K562 (cell line): ENCODE measurements around the gene EFNA5. TPM values are rescaled to one million over a fixed set of nuclear protein-coding genes. Genes with fewer than 3 reads are reported as not detected.

Source experiments
- BRF1 ChIP-seq: IDR thresholded peaks from 3 replicates; pipeline ENCODE4 v1.6.1; 2011; ENCODE audit warnings: borderline replicate concordance, mild to moderate bottlenecking; ENCODE audit not compliant: insufficient read length; ENCODE audit errors: extremely low read depth
- NCOA4 ChIP-seq: fragments of 450-650 bp; IDR thresholded peaks from 2 replicates; pipeline ENCODE4 v1.6.1; 2018; ENCODE audit warnings: mild to moderate bottlenecking; ENCODE audit not compliant: partially characterized antibody
- XRCC4 ChIP-seq: IDR thresholded peaks from one replicate; pipeline ENCODE4 v1.6.1; 2011; ENCODE audit not compliant: insufficient read depth, insufficient read length; ENCODE audit errors: extremely low read depth
- ZNF140 ChIP-seq: fragments of 250-450 bp; sonication (Bioruptor Pico); IDR thresholded peaks from 2 replicates; pipeline ENCODE4 v1.8.0; 2021; ENCODE audit warnings: moderate library complexity, mild to moderate bottlenecking, inconsistent platforms
- polyA plus RNA-seq, 8 experiments: library from polyadenylated mRNA; depleted of rRNA in 4 of 8; stranded (reverse) in 5 of 8; unstranded in 3 of 8; fragments of >200 nt; fragmentation: Nextera tagmentation in 2 of 8; fragmentation: Illumina TruSeq in 1 of 8; extraction: Ambion mirVana in 2 of 8; extraction: Trizol in 1 of 8; gene quantifications; 2 replicates each; pipeline versions ENCODE4 v1.2.1 to v1.2.3, GENCODE V29; 2011 to 2014; ENCODE audit warnings: inconsistent platforms in 1 of 8, missing spikeins in 1 of 8
- total RNA-seq, 7 experiments: library from RNA; depleted of rRNA in 6 of 7; stranded (reverse); fragments of >200 nt in 6 of 7; fragmentation: Illumina TruSeq in 2 of 7; extraction: Trizol in 2 of 7; gene quantifications; 2 replicates each; pipeline versions ENCODE4 v1.2.1 to v1.2.3, GENCODE V29; 2011 to 2021; ENCODE audit warnings: low replicate concordance in 1 of 7
- TF ChIP-seq, protein P1 (sequence below), 2 experiments: fragments of 450-650 bp; formaldehyde crosslinking in 1 of 2; IDR thresholded peaks; 2 replicates each; pipeline versions ENCODE4 v1.4.0 to v1.6.1; 2014 to 2020; ENCODE audit warnings: mild to moderate bottlenecking in 2 of 2, borderline replicate concordance in 1 of 2, low read depth in 1 of 2
- TF ChIP-seq, protein P2 (sequence below): fragments of 450-650 bp; IDR thresholded peaks from 2 replicates; pipeline ENCODE4 v1.6.1; 2017; ENCODE audit warnings: mild to moderate bottlenecking, moderate library complexity
- TF ChIP-seq, protein P3 (sequence below), 3 experiments: IDR thresholded peaks in 2 of 3; conservative IDR thresholded peaks in 1 of 3; 2 replicates each; pipeline ENCODE4 v1.5.1; 2011 to 2012; ENCODE audit warnings: low read length in 3 of 3, mild to moderate bottlenecking in 3 of 3, control low read depth in 2 of 3, improper control_type of control experiment in 1 of 3, inconsistent platforms in 1 of 3, low read depth in 1 of 3, mixed read lengths in 1 of 3, moderate library complexity in 1 of 3; ENCODE audit not compliant: insufficient read depth in 2 of 3
- TF ChIP-seq, protein P4 (sequence below): fragments of 250-450 bp; sonication (Bioruptor Pico); IDR thresholded peaks from 2 replicates; pipeline ENCODE4 v1.8.0; 2021; ENCODE audit warnings: borderline replicate concordance, mild to moderate bottlenecking, moderate library complexity; ENCODE audit not compliant: poor library complexity, severe bottlenecking
- TF ChIP-seq, protein P5 (sequence below): fragments of 450-650 bp; IDR thresholded peaks from 2 replicates; pipeline ENCODE4 v1.6.1; 2016
- TF ChIP-seq, protein P6 (sequence below): sonication (generic); formaldehyde crosslinking; IDR thresholded peaks from 2 replicates; pipeline ENCODE4 v1.8.1; 2023; ENCODE audit warnings: mild to moderate bottlenecking, missing genetic modification reagents, moderate library complexity

The EFNA5 gene
- total and polyA plus RNA-seq, 9 of the 15 experiments (the other 6 are each of a cell fraction or from before 2014, with no cell fraction given) = 0.20 TPM; not detected in 8

DNA sequence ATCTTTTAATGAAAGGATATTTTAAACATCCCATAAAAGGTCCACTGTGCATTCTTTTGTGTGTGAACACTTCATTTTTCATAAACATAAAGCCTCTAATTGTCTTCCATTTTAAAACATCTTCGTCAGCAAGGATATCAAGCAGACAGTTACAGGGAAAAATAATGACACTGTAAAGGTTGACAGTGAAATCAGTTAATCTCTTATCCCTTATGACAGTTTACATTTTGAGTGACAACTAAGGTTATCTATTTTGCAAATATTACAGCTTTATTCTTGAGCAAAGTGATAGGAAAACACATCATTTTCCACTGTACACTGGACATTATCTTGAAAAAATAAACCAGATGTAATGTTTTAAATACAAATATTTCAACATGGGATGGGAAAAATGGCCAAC, 28.7 kb upstream of the EFNA5 start (continued):
- TF ChIP-seq, protein P1, sequence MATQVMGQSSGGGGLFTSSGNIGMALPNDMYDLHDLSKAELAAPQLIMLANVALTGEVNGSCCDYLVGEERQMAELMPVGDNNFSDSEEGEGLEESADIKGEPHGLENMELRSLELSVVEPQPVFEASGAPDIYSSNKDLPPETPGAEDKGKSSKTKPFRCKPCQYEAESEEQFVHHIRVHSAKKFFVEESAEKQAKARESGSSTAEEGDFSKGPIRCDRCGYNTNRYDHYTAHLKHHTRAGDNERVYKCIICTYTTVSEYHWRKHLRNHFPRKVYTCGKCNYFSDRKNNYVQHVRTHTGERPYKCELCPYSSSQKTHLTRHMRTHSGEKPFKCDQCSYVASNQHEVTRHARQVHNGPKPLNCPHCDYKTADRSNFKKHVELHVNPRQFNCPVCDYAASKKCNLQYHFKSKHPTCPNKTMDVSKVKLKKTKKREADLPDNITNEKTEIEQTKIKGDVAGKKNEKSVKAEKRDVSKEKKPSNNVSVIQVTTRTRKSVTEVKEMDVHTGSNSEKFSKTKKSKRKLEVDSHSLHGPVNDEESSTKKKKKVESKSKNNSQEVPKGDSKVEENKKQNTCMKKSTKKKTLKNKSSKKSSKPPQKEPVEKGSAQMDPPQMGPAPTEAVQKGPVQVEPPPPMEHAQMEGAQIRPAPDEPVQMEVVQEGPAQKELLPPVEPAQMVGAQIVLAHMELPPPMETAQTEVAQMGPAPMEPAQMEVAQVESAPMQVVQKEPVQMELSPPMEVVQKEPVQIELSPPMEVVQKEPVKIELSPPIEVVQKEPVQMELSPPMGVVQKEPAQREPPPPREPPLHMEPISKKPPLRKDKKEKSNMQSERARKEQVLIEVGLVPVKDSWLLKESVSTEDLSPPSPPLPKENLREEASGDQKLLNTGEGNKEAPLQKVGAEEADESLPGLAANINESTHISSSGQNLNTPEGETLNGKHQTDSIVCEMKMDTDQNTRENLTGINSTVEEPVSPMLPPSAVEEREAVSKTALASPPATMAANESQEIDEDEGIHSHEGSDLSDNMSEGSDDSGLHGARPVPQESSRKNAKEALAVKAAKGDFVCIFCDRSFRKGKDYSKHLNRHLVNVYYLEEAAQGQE (IDR thresholded peaks at IDR 0.05; ENCODE audit: borderline replicate concordance) = no peak
- TF ChIP-seq, protein P1 (CRISPR knock-in tag; IDR thresholded peaks at IDR 0.05; ENCODE audit: low read depth) = no peak
- TF ChIP-seq, protein P2, sequence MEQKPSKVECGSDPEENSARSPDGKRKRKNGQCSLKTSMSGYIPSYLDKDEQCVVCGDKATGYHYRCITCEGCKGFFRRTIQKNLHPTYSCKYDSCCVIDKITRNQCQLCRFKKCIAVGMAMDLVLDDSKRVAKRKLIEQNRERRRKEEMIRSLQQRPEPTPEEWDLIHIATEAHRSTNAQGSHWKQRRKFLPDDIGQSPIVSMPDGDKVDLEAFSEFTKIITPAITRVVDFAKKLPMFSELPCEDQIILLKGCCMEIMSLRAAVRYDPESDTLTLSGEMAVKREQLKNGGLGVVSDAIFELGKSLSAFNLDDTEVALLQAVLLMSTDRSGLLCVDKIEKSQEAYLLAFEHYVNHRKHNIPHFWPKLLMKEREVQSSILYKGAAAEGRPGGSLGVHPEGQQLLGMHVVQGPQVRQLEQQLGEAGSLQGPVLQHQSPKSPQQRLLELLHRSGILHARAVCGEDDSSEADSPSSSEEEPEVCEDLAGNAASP = no peak
- TF ChIP-seq, protein P3, sequence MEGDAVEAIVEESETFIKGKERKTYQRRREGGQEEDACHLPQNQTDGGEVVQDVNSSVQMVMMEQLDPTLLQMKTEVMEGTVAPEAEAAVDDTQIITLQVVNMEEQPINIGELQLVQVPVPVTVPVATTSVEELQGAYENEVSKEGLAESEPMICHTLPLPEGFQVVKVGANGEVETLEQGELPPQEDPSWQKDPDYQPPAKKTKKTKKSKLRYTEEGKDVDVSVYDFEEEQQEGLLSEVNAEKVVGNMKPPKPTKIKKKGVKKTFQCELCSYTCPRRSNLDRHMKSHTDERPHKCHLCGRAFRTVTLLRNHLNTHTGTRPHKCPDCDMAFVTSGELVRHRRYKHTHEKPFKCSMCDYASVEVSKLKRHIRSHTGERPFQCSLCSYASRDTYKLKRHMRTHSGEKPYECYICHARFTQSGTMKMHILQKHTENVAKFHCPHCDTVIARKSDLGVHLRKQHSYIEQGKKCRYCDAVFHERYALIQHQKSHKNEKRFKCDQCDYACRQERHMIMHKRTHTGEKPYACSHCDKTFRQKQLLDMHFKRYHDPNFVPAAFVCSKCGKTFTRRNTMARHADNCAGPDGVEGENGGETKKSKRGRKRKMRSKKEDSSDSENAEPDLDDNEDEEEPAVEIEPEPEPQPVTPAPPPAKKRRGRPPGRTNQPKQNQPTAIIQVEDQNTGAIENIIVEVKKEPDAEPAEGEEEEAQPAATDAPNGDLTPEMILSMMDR (IDR thresholded peaks at IDR 0.05 in 2 of 3, conservative IDR thresholded peaks at IDR 0.05 in 1 of 3; ENCODE audit: insufficient read depth in 2 of 3, low read depth in 1 of 3, low read length in 3 of 3) = no peak
- TF ChIP-seq, protein P4, sequence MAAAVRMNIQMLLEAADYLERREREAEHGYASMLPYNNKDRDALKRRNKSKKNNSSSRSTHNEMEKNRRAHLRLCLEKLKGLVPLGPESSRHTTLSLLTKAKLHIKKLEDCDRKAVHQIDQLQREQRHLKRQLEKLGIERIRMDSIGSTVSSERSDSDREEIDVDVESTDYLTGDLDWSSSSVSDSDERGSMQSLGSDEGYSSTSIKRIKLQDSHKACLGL = no peak
- TF ChIP-seq XRCC4 (no peak), NCOA4 (no peak), BRF1 (no peak), ZNF140 (CRISPR knock-in tag) (no peak)
- TF ChIP-seq, protein P5, sequence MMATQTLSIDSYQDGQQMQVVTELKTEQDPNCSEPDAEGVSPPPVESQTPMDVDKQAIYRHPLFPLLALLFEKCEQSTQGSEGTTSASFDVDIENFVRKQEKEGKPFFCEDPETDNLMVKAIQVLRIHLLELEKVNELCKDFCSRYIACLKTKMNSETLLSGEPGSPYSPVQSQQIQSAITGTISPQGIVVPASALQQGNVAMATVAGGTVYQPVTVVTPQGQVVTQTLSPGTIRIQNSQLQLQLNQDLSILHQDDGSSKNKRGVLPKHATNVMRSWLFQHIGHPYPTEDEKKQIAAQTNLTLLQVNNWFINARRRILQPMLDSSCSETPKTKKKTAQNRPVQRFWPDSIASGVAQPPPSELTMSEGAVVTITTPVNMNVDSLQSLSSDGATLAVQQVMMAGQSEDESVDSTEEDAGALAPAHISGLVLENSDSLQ = no peak
- TF ChIP-seq, protein P6, sequence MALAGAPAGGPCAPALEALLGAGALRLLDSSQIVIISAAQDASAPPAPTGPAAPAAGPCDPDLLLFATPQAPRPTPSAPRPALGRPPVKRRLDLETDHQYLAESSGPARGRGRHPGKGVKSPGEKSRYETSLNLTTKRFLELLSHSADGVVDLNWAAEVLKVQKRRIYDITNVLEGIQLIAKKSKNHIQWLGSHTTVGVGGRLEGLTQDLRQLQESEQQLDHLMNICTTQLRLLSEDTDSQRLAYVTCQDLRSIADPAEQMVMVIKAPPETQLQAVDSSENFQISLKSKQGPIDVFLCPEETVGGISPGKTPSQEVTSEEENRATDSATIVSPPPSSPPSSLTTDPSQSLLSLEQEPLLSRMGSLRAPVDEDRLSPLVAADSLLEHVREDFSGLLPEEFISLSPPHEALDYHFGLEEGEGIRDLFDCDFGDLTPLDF (CRISPR knock-in tag) = no peak
- TF ChIP-seq, all 486 proteins: peak for 0
